Measurements from ENCODE around the gene BMAL1. TPM values are rescaled to one million over a fixed set of nuclear protein-coding genes. Genes with fewer than 3 reads are reported as not detected.

Gene BMAL1
- total and polyA plus RNA-seq, 2 of the 8 experiments (the other 6 are each of a cell fraction or from before 2014, with no cell fraction given), result 6.8 to 6.9 TPM

DNA sequence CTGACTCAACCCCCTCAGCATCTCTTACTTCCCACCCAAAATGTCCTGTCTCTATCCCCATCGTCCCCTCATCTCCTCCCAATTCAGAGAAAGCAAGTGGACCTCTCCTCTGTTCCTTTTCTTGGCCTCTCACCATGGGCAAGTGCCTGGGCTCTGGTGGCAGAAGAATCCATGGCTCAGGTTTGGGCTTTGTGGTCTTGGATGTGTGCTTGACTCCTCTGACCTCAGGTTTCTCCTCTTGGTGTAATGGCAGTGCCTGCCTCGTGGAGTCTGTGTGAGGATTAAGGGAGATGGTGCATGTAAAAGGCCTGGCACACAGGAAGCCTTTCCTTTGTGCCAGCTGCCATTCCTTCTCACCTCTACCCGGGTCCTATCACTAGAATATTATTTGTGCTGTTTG is 3.2 kb downstream of the BMAL1 start:
- no peak overlapping the region for H2BK15ac ChIP-seq (ENCODE audit: low read length)
- peaks cover 13% of the 10 kb centered on the region; the same call in 1 of the 2 replicates for H3K23me2 ChIP-seq (ENCODE audit: low read depth, low read length)
- H3K4me1 ChIP-seq (replicated peaks in 1 of 4; ENCODE audit: control insufficient read depth in 3 of 4, insufficient read depth in 4 of 4, low read length in 3 of 4), result peaks cover 0 to 6% (median 3%) of the 10 kb centered on the region in 4 experiments; a peak in 5 of 7 replicates
- no peaks in the 10 kb centered on the region for H3K9me3 ChIP-seq (ENCODE audit: insufficient read depth in 2 of 2, low read depth in 1 of 2, low read length in 1 of 2)
- no peak overlapping the region for H3K27ac ChIP-seq (ENCODE audit: low read depth, low read length)
- H4K5ac ChIP-seq (ENCODE audit: insufficient read length, low read depth, low read length), result no peak overlapping the region
- no peak overlapping the region for H2BK12ac ChIP-seq (ENCODE audit: low read depth, low read length)
- H3K23ac ChIP-seq (ENCODE audit: insufficient read length), result no peak overlapping the region
- no peak overlapping the region for H3K18ac ChIP-seq (ENCODE audit: extremely low read depth, low read length)
- no peak overlapping the region for H2BK5ac ChIP-seq (ENCODE audit: low read depth, low read length)
- H3K4me2 ChIP-seq (ENCODE audit: insufficient read depth in 1 of 2, low read depth in 2 of 2, low read length in 2 of 2), result no peak overlapping the region
- no peak overlapping the region for H3K14ac ChIP-seq (ENCODE audit: insufficient read length)
- FAIRE-seq (no peak), DNase-seq (ENCODE audit: low read depth in 1 of 2, low spot score in 2 of 2) (no peak)
- ChIA-PET CTCF (ENCODE audit: partially characterized antibody) (interaction anchor here (0.8 to 3.3 kb wide), 6 partner anchors 11 to 950 kb away, joined by 3 to 16 read pairs (median 6); no protein-coding TSS in a partner anchor), POLR2A (ENCODE audit: partially characterized antibody) (no interaction called here)
- no peak overlapping the region for H4K8ac ChIP-seq (ENCODE audit: extremely low read depth, insufficient read depth, low read length)
- no peaks in the 10 kb centered on the region for H3K79me1 ChIP-seq (ENCODE audit: low read depth, low read length)
- H3K9ac ChIP-seq (replicated peaks in 1 of 4; ENCODE audit: extremely low read depth in 1 of 4, low read depth in 3 of 4, low read length in 3 of 4), result no peak overlapping the region
- H2AK5ac ChIP-seq (ENCODE audit: low read depth, low read length), result no peak overlapping the region
- H3K27me3 ChIP-seq (replicated peaks in 1 of 4; ENCODE audit: control insufficient read depth in 3 of 4, extremely low read depth in 1 of 4, insufficient read depth in 3 of 4, low read length in 3 of 4), result peaks cover 6 to 40% (median 31%) of the 10 kb centered on the region in 4 experiments
- no peak overlapping the region for H2BK20ac ChIP-seq (ENCODE audit: low read length)
- no peak overlapping the region for H4K91ac ChIP-seq (replicated peaks; ENCODE audit: insufficient read length, low read length)
- H3K4ac ChIP-seq (replicated peaks; ENCODE audit: insufficient read length, low read depth, low read length), result no peak overlapping the region
- peaks cover 0 to 5% of the 10 kb centered on the region in 2 experiments for H4K20me1 ChIP-seq (replicated peaks in 1 of 2; ENCODE audit: control insufficient read depth in 1 of 2, insufficient read depth in 2 of 2, low read length in 2 of 2)
- H3K4me3 ChIP-seq (ENCODE audit: extremely low read depth in 1 of 4, insufficient read depth in 2 of 4, low read depth in 3 of 4, low read length in 4 of 4), result no peak overlapping the region
- 69% methylated on average over 3 of the region's 3 CpGs; no CpG with 5 or more reads in 1 of the 2 experiments for WGBS, 2 experiments (ENCODE audit: extremely low coverage in 1 of 2, insufficient coverage in 1 of 2, insufficient read length in 1 of 2, insufficient replicate concordance in 2 of 2, low coverage in 1 of 2, low lambda C conversion rate in 2 of 2, missing lambda C conversion rate in 1 of 2)
- no peaks in the 10 kb centered on the region for H3K36me3 ChIP-seq (ENCODE audit: control insufficient read depth in 2 of 4, insufficient read depth in 4 of 4, low read length in 3 of 4)
- H3K79me2 ChIP-seq (ENCODE audit: control insufficient read depth in 1 of 2, insufficient read depth in 2 of 2, low read length in 2 of 2), result peaks cover 0 to 7% of the 10 kb centered on the region in 2 experiments; a peak in 1 of 4 replicates
- no peak overlapping the region for H2BK120ac ChIP-seq (replicated peaks; ENCODE audit: low read depth, low read length)
- H2AFZ ChIP-seq (ENCODE audit: low read length), result no peak overlapping the region
- H3K56ac ChIP-seq (replicated peaks; ENCODE audit: insufficient read length, low read depth, low read length), result no peak overlapping the region
- TF ChIP-seq CEBPB (IDR thresholded peaks at IDR 0.05; ENCODE audit: low read depth, low read length) (no peak), SIN3A (conservative IDR thresholded peaks at IDR 0.05 in 1 of 2, IDR thresholded peaks at IDR 0.05 in 1 of 2; ENCODE audit: low read depth in 1 of 2, low read length in 2 of 2) (no peak), RXRA (IDR thresholded peaks at IDR 0.05; ENCODE audit: insufficient read depth, low read depth, low read length) (no peak), SUZ12 (IDR thresholded peaks at IDR 0.05; ENCODE audit: low read length) (no peak), SAP30 (IDR thresholded peaks at IDR 0.05; ENCODE audit: insufficient read depth, insufficient replicate concordance, low read length) (no peak), POLR2A (IDR thresholded peaks at IDR 0.05; ENCODE audit: control extremely low read depth in 1 of 2, low read depth in 2 of 2, low read length in 2 of 2) (no peak), CTBP2 (IDR thresholded peaks at IDR 0.05; ENCODE audit: borderline replicate concordance, insufficient read depth, insufficient read length, low read length) (no peak), POU5F1 (IDR thresholded peaks at IDR 0.05; ENCODE audit: low read depth, low read length) (no peak), CBX5 (IDR thresholded peaks at IDR 0.05; ENCODE audit: low read depth, low read length) (no peak), EGR1 (IDR thresholded peaks at IDR 0.05; ENCODE audit: borderline replicate concordance, low read depth, low read length) (no peak), TAF1 (IDR thresholded peaks at IDR 0.05; ENCODE audit: low read depth, low read length) (no peak), YY1 (IDR thresholded peaks at IDR 0.05; ENCODE audit: low read depth, low read length) (no peak), EZH2 (IDR thresholded peaks at IDR 0.05; ENCODE audit: low read depth, low read length, severe bottlenecking) (no peak), KDM1A (IDR thresholded peaks at IDR 0.05; ENCODE audit: borderline replicate concordance, low read length) (no peak), HDAC6 (IDR thresholded peaks at IDR 0.05; ENCODE audit: low read depth, low read length) (no peak)

Data from H1 (cell line).